ENCODE data around the gene FGF14.

FGF14 gene

DNA sequence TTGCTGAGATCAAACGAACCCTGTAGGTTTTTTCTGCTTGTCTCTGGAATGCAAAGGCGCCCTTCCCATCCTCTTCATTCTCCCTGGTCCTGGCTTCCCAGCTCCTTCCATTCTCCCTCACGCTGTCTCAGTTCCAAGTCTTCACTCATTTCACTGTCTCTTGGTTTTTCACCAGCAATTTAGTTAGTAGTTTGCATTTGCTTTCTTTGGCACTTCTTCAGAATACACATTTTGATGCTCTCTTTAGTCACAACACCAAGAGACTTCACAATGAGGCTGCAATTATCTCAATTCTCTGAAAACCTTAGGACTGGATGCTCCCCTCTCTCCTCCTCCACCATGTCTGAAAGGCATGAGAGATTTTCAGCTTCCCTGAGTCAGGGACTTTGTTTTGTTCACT lies 470.7 kb downstream of the FGF14 start:
- DNase-seq = no peak

DNA sequence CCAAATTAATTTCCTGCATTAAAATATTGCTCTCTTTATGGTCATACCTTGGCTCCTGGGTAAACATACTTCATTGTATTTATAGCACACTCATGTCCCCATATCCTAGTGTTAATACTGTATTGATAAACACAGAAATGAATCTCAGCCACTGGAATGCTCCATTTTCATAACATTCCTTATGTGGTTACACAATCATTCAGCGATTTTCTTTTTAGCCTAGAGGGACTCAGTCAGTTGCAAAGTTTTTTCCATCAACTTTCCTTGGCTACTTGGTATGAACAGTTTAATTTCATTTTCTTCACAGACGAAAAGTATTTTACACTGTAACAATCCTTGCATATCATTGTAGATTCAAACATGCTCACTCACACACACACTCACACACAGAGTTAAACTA lies 471.5 kb downstream of the FGF14 start:
- DNase-seq = no peak

DNA sequence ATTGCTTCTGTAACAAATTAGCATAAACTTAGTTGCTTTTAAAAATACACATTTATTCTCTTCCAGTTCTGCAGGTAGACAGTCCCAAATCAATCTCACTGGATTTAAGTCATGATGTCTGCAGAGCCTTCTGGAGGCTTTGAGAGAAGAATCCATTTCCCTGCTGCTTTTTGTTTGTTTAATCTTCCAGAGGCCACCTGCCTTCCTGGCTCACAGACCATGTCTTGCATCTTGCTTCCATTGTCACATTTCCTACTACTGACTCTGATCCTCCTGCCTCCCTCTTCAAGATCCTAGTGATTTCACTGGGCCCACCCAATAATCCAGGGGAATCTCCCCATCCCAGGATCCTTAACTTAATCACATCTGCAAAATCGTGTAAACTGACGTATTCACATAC lies 476.1 kb downstream of the FGF14 start:
- DNase-seq = no peak

DNA sequence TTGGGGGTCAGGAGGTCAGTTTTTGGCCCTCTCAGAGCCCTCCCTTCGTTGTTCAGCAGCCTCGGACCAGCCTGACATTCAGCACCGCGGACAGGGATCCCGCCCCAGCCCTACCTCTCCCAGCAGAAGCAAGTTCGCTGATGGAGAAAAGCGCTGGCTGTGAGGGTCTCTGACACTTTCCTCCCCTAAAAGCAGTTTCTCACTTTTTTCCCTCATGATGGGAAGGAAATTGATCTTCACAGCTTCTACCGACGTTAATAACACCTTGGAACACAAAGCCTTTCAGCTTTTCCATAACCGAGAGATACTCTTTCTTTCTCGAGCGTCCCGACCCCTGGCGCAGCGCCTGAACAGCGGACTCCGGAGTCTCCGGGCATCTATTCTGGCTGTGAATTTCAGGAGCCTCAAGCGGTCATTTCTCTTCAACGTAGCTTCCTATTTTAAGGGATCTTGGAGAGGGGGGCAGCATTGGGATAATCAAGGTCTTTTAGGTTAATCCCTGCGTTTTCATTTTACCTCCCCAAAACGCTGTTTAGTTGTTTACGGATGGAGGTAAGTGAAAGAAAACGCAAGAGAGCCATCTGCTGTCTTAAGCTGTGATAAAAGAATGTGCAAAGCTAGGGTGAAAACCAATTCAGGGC lies 482.2 kb downstream of the FGF14 start:
- peak in 3 of 51 donors; percentile 6 to 56 (median 16) for DNase-seq

DNA sequence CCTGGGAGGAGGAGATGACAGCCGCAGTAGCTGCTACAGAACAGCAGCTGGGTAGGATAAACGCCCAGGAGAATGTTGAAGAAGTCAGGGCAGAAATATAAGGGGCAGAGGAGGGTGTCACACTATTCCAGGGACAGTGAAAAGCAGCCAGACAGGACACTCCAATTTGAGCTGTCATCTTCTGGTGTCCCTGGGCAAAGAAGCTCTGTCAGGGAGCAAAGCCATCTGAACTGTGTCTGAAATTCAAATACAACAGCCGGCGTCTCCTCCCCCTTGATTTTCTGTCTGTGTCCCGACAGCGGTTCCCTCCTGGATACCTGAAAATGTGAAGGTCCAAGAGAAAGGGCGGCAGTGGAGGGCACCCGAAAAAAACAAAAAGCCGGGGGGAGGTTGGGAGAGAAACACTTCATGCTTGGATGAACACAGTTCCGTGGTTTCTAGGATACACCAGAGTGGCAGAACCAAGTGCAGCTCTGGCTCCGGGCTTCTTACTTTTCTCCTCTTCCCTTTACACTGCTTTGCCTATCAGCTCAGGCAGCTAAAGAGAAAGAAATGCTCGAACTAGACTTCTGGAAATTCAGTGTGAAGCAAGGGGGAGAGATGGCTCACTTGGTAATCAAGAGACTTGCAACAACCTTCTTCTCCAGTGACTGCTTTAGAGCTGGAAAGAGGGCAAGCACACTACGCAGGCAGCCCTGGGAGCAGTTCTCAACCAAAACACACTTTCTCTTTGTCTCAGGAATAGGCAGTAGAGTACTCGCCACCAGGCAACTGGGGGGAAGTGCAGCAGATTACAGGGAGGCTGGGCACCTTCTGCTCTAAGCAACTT lies 483.8 kb downstream of the FGF14 start:
- peak in 15 of 51 donors; percentile 5 to 62 (median 21) for DNase-seq

DNA sequence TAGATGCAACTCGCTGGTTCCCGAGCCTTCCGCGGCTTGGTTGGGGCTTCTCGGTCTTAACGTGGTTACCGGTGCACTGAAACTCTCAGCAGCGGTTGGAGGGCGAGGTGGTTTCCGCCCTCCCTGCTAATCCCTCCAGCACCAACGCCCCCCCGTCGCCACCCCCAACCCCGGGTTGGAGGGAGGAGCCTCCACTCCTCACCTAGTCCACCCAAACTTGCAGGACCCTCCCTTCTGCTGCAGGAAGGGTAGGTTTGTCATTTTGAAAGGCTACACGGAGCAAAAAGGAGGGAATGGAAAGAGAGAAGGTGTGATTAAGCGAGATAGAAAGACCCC lies 484.4 kb downstream of the FGF14 start:
- DNase-seq = peak in 13 of 51 donors; percentile 9 to 39 (median 19)

DNA sequence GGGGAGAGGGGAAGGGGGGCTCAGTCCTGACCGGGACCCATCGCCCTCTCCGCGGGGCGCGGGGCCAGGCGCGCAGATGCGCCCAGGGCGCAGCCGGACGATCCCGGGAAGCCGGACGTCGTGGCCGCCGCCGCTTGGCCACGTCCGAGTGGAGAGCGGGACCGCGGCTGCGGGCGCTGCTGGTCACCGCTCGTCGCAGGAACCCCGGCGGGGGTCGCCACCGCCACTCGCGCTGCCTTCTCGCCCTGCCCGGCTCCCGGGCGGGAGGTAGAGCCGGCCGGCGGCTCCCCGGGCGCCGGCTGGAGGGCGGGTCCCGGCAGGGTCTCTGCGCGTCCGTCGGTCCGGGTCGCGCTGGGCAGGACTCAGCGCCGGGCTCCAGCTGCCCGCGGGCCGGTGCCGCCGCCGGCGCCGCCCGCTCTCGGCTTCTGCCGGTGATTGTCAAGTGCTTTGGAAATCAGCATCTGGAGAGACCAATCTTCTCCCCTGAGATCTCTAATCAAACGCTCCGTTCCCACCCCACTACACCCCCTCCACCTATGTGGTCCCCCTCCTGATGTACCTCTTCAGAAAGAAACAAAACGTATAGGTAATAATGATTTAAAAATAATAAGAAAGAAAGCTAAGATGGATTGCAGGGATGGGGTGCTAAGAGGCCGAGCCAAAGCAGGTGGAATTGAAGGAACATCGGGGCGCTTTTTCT lies 484.9 kb downstream of the FGF14 start:
- peak in 2 of 51 donors; percentile 10 to 17 for DNase-seq

DNA sequence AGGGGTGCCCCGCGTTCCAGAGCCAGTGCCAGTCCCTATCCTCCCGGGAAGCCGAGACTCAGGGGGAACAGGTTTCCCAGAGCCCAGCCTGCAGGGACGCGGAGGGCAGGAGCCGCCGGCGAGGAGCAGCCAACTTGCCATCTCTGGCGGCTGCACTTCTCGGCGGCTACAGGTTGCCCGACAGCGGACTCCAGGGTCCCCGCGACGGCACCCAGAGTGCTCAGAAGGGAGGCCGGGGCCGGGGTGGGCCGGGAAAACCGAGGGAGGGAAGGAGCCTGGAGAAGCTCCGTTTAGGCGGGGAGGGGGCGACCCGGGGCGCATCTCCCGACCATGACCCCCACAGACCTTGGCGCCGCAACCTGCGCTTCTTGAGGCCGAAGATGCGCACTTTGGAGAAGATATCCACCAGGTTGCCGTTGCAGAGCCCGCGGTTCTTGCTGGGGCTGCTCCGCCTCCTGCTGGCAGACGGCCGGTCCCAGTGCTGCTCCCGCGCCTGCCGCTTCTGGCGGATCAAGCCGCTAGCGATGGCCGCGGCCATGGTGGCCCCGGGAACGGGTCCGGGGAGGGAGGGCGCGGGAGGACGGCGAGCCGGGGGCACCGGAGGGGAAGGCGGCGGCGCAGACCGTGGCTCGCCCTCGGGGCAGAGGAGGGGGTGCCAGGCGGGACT lies 485.6 kb downstream of the FGF14 start:
- peak in 24 of 51 donors; percentile 5 to 68 (median 20) for DNase-seq

DNA sequence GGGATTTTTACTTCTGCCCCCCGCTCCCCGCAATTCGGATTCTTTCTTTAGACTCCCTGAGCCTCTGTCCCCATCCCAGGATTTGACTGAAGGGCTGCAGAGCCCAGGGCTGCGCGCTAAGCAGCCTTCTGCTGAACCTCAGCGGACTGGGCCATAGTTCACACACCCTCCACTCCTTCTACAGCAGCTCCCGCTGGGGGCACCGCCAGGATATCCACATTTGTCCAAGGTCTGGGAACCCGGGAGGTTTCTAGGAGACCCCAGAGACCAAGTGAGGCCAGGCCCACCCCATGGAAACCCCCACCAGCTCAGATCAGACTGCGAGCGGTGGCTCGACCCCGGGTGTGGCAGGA lies 486.1 kb downstream of the FGF14 start:
- DNase-seq = peak in 1 of 51 donors; percentile 3

DNA sequence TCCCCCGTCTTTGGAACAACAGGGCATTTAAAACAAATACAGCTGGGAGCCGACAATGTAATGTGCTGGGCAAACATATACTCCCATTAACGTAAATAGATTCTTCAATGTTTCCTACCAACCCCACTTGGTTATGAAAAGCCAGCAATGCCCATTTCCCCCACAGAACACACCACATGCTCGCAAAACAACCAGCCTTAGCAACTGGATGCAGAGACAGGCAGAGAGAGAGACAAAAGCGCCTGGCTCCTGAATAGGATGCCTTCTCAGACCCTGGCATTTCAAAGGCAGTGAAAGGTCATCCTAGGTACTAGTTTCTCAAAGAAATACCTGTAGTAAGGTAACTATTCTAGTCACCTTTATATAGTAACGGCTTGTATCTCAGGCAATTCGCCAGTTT lies 486.5 kb downstream of the FGF14 start:
- DNase-seq = peak in 4 of 51 donors; percentile 1 to 17 (median 4)

DNA sequence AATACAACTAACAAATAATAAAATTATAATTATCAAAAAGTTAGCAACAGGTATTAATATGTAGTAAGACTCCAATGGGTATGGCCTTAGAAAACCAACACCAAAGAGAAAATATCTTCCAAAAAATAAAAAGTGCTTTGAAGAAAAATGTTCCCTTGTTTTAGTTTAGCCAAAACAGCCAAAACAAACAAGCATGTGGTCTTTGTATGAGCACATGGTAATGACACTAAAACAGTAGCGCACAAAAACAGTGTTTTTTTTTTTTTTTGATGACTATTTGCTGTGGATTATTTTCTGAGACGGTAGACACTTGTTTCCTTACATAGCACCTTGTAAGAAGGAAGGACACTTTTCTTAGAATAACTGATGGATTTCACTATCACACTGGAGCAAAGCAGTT lies 490.1 kb downstream of the FGF14 start:
- no peak for DNase-seq

DNA sequence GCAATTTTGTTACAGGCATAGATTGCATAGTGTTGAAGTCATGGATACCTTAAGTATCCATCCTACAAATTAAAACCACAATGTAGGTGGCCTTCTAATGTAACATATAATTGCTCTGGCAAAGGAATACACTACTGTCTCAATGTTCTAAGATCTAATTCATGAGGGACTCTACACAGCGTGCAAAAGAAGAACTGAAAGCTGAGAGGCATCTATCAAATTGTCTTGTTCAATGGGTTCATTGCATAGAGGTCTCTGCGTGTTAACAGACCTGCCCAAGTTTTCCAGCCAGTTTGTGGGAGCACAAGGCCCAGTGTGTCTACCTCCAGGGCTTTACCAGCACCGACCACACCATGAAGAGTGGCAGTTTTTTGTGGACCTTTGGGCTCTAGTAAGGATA lies 498.0 kb downstream of the FGF14 start:
- DNase-seq = no peak

DNA sequence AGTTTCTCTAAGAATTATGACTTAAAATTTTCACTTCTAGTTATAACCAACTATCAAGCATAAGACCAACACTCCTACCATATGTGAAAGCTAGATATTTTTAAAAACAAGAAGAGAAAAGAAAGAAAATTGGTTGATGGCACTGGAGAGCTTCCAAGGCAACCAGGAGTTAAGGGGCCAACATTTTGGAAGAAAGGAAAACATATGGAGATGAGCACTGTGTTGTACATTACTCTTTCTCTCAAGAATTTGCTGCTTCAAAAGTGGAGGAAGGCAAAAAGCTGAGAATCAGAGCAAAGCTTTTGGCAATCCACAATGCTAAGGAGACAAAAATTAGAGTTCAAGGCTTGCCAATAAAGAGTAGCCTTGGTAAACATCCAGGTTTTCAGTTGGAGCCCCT lies 503.2 kb downstream of the FGF14 start:
- DNase-seq = no peak

DNA sequence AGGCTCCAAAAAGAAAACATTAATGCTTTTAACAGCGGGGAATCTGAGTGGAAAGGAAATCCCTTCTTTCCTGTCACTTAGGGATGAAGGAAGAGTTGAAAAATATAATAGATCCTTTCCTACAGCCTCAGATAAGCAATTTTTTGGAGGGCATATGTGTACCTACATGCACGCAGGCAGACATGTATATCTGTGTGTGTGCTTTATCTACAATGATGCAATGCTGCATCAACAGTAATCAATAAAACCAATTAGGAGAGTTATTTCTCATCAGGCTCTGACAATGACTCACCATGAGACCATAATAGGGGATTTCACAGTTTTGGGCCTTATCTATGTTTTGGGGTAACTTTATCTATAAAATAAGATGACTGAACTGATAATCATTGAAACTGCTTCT lies 505.3 kb downstream of the FGF14 start:
- no peak for DNase-seq

DNA sequence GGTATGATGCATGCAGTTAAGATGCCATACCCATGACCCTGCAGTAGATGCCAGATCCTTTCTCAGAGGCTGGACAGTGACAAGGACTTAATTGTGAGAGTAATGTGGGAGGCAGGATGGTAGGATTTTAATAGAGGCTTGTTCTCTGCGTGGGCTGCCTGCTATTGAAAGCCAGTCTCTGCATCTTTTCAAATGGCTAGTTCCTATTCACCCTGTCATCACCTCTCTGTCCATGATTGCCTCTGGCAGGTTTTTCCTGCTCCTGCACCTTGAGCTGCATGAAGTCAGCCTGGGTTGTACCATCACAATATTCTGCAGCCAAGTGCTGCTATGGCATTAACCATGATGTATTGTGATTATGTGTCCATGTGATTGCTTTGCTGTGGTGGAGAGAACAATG lies 508.8 kb downstream of the FGF14 start:
- DNase-seq = no peak

DNA sequence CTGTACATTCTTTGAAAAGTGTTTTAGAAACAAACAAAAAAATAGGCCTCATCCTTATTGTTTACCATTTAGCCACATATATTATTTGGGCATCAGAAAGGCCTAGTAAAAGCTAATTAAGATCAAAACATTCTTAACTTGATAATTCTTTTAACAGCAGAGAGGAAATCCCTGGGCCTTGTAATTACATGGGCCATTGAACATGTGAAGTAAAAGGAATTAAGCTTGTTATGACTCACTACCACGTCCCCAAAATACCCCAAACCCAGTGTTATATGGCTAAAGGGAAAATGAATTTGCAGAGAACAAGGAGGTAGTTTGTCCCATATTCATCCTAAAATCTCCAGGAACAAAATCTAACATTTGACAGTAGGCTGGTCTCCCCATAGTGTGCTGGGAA lies 509.6 kb downstream of the FGF14 start:
- DNase-seq = no peak

DNA sequence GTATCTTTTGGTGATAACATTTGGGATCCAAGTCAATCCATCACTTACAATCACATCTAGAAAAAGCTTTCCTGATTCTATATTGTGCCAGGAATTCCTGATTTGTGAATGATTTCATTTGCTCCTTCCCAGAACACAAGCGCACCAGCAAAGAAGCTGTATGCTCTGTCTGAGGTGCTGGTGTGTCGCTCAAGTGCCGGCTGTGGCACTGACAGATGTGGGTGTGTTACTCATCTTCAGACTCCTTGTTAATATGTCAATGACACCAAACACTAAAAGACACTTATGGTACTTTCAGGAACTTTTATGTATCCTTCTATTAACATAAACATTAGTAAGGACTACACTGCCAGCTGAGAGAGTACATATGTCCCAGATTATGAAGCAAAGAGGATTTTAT lies 520.3 kb downstream of the FGF14 start:
- no peak for DNase-seq

DNA sequence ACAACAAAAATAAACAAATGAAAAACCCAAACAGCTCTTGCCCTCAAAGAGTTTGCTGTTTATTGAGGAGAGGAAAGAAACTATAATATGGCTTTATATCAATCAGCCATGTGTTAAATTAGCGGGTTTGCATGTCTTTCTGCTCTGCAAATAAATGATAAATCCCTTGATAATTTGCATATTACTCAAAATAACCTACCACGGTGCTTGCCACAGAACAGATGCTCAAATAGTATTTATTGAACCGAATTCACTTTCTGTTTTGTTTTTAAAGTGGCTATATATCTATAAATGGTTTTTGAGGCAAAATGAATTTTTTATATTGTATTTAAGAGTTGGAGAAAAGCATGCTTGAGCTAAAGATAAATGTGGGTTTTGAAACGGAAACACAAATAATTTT lies 521.3 kb downstream of the FGF14 start:
- DNase-seq = no peak

DNA sequence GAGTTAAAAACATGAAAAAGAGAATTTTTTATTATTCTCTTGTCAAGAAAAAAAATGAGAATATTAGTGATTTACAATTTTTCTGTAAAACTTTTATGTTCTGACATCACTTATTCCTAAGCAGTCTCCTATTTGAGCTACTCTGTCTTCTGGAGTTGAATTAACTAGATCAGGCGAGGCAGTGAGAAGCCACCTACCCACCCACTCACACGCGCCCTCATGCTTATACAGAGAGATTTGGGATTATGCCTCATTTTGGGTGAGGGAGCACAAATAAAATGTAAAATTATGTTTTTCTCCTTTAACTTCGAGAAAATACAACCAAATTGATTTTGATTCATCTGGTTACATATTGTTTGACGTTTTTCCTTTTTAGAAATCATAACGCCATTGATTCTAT lies 524.9 kb downstream of the FGF14 start:
- DNase-seq = peak in 1 of 51 donors; percentile 8

DNA sequence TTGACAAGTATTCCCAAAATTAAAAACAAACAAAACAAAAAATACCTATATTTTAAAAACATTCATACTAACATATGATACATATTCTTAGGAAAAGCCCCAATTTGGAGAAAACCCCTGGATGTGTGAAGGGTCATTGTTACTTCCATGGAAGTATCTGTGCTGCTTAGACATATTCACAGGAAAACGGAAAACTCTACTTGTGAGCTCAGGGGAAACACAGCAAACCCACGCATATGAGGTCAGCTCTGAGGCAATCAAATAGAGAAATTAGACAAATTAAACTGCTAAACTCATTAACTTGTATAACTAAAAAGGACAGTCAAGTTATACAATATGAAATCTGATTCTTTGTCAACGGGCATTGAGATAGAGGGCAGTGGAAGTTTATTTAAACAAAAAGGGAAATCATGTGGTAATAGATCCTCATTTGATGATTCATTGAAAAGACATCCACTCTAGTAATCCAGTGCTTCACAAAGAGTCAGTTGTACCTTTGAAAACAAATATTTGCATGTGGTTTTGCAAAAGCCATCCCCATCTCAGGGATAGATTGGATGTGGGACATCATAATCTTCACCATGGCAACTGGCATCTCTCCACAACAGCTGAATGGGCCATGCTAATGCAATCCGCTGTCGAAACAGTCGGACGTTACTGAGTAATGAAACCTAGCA lies 526.0 kb downstream of the FGF14 start:
- peak in 5 of 51 donors; percentile 1 to 5 (median 2) for DNase-seq

DNA sequence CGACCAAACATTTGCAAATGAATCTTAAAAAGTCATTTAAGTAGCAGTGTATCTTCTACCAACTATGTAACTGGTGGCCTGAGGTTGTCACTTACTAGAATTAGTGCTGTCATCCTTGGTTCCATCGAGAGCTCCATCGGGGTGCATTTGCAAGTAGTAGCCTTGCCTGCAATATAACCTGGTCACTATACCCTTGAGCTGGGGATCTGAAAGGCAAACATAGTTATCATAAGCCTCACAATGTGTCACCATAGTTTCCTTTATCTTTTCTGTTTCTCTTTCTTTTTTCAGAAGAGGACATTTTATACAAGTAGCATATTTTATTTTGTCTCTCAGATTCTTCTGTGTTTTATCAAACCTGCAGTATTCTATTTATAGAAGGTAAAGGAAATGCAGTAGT lies 526.8 kb downstream of the FGF14 start:
- DNase-seq = no peak

DNA sequence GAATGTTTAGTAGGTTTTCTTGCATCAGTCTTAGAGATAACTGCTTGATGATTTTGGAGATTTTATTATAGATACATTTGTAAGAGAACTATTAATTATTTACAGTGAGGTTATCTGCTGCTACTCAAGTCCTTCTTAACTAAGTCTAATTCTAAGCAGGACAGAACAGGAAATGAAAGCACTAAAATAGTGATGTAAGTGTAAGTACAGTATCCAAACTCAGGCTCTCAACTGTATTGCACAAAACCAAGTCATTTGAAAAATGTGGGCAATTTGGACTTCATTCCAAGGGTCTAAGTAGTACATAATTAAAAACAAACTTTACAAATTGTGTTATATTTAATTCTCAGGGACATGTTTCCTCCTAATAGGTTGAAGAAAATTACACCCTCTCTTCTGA lies 532.3 kb downstream of the FGF14 start:
- DNase-seq = no peak
